GM15510 (cell line): ENCODE measurements around the gene ASF1B.

Experiments used
- POLR2A ChIP-seq: IDR thresholded peaks from 3 replicates; pipeline ENCODE4 v1.6.1; 2011; ENCODE audit warnings: borderline replicate concordance; ENCODE audit not compliant: insufficient read length; ENCODE audit errors: extremely low read depth

ASF1B gene

GRCh38 chr19:14149509-14149994 lies 13.2 kb upstream of the ASF1B start:
- TF ChIP-seq POLR2A, result no peak

DNA sequence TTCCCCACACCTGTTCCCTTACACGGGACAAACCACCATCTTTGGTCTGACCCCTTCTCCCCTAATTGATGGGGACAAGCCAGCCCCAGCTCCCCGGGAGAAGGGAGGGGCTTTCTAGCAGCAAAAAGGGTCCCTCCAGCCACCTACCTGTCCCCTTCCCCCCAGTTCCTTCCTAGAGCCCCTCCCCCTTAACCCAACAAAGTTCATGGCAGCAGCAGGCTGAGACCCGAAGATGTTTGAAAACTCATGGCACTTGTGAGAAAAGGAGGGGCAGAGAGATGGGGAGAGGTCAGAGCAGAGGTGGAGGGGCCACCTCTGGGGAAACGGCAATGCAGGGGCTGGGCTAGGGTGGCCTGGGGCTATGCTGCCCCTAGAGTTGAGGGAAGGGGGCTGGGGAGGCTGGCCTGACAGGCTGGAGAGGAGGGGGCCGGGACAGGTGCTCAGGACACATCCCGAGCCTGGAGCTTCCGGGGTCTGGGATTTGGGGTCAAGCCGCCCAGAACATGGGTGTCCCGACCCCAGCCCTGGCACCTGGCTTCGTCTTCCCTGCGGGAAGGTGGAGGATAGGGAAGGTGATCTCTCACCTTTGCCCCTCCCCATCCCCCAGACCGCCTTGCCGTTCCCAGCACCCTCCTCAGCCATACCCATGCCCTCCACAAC lies 12.5 kb upstream of the ASF1B start:
- TF ChIP-seq POLR2A, result no peak

- TF ChIP-seq POLR2A, result no peak
These were observed 11.6 kb upstream of the ASF1B start for GRCh38 chr19:14147797-14148605.

- TF ChIP-seq POLR2A, result no peak
These were observed 10.4 kb upstream of the ASF1B start for GRCh38 chr19:14146789-14147216.

DNA sequence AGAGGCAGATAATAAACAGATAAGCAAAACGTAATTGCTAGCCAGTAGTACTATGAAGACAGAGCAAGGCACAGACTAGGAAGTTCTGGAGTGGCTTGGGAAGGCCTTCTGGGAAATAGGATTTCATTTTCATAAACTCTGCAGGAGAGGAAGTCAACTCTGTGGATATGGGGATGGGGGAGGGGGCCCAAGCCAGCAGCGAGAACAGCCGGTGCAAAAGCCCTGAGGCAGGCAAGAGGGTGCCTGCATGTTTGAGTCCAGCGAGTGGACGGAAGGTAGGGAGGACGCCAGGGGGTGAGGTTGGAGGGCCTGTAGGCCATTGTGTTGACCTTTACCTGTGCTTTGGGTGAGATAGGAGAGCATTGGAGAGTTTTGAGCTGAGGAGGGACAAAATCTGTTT lies 9.0 kb upstream of the ASF1B start:
- TF ChIP-seq POLR2A, result no peak

GRCh38 chr19:14142262-14143190 lies 6.1 kb upstream of the ASF1B start:
- no peak for TF ChIP-seq POLR2A

DNA sequence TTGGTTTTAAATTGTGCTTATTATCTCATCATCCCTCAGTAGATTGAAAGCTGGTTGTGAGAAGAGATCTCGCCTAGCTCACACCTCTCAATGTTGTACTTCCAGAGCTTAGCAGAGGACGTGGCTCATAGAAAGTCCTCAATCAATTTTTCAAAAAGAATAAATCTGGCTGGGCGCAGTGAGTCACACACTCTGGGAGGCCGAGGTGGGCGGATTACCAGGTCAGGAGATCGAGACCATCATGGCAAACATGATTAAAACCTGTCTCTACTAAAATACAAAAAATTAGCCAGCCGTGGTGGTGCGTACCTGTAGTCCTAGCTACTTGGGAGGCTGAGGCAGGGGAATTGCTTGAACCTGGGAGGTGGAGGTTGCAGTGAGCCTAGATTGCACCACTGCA lies 4.7 kb upstream of the ASF1B start:
- TF ChIP-seq POLR2A, result no peak

DNA sequence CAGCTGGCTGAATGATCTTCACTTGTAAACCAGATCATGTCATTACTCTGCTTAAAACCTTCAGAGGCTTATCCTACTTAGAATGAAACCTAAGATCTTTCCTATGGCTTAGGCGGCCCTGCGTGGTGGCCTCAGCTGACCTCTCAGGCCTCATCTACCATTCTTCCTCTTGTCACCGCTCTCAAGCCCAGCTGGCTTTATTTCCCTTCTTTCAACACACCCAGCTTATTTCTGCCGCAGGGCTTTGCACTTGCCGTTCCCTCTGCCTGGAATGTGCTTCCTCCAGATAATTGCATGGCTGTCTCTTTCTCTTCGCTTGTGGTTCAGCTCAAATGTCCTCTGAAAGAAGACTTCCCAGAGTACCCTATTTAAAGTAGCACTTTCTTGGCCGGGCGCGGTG lies 3.6 kb upstream of the ASF1B start:
- TF ChIP-seq POLR2A, result no peak

DNA sequence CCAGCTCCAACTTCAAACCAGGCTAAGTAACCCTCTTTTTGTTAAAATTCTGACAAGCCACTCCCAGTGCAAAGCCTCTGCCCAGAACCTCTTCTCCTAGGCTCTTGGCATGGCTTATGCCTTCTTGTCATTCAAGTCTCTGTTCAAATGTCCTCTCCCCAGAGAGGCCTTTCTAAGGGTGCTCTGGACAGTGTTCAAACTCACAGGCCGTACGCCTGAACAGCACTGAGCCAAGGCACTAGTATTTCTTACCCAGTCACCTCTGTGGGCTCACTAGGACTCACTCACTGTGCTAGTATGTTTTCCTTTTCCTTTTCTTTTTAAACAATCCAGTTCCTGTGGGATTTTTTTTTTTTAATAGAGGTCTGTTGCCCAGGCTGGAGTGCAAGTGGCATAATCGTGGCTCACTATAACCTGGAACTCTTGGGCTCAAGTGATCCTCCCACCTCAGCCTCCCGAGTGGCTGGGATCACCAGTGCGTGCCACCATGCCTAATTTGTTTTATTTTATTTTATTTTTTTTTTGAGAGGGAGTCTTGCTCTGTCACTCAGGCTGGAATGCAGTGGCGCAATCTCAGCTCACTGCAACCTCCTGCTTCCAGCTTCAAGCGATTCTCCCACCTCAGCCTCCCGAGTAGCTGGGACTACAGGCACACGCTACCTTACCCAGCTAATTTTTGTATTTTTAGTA lies 2.3 kb upstream of the ASF1B start:
- TF ChIP-seq POLR2A, result no peak

- no peak for TF ChIP-seq POLR2A
These were observed 342 bp downstream of the ASF1B start for GRCh38 chr19:14135985-14136508.

DNA sequence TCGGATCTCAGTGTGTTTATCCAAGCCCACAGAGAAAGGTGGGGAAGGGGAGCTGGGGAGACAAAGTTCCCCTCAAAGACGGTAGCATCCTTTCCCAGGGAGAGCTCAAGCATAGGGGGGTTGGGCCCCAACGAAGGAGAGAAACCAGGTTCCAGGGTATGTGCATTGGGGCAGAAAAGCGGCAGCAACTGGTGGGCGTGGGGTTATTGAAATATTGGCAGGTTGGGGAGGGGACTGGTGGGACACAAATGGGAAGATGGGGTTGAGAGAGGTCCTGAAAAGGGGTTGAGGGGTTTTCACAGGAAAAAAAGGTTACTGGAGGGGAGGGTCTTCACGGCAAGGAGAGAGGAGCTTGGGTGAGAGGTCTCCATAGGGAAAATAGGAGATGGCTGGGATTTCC lies 1.0 kb downstream of the ASF1B start:
- TF ChIP-seq POLR2A, result no peak

GRCh38 chr19:14127929-14128509 lies 8.4 kb downstream of the ASF1B start:
- TF ChIP-seq POLR2A, result no peak

- TF ChIP-seq POLR2A, result no peak
These were observed 9.2 kb downstream of the ASF1B start for GRCh38 chr19:14127176-14127575.

DNA sequence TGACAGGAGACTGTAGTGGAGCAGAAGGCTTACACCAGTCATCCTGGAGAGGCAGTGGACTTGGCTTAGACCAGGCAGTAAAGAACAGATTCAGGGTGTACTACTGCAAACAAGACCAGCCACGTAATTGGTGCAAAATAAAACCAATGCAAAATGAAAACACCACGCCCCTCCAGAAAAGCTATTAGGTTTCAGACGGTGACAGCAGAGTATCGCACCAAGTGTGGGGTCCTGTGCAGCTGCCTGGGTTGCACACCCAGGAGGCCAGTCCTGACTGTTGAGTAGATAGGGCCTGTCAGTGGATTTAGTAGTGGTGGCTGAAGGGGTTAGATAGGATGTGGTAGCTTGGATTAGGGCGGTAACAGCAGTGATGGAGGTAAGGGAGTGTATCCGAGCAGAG lies 13.5 kb downstream of the ASF1B start:
- TF ChIP-seq POLR2A, result no peak

DNA sequence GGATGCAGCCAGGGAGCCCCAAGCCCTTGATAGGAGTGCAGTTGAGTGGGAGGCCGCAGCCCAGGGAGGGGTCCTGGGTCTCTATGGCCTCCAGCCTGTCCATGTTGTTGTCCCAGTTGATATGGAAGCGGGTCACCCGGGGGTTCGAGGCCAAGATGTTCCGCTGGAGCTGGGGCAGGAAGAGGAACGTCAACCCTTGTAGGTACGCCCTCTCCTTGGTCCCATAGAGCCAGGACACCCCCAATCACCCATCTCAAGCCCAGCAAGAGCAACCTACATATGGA lies 15.9 kb downstream of the ASF1B start:
- no peak for TF ChIP-seq POLR2A
